WTC11 (cell line): ENCODE data around the gene LTA.
"Not testable (repeated sequence)": the region's sequence is repeated elsewhere in the genome, so short reads cannot be mapped to it uniquely, and the experiment has no call there.

Source experiments
- ELF4 ChIP-seq: sonication (generic); formaldehyde crosslinking; IDR thresholded peaks from 2 replicates; pipeline ENCODE4 v1.8.1; 2022; ENCODE audit warnings: low read depth, mild to moderate bottlenecking, moderate library complexity, missing genetic modification reagents
- ETV6 ChIP-seq: sonication (generic); formaldehyde crosslinking; IDR thresholded peaks from 2 replicates; pipeline ENCODE4 v1.8.1; 2022; ENCODE audit warnings: mild to moderate bottlenecking, missing genetic modification reagents
- NR2C2 ChIP-seq: sonication (generic); formaldehyde crosslinking; IDR thresholded peaks from 2 replicates; pipeline ENCODE4 v1.8.0; 2022; ENCODE audit warnings: mild to moderate bottlenecking, missing genetic modification reagents
- TF ChIP-seq, protein P1 (sequence below): sonication (generic); formaldehyde crosslinking; IDR thresholded peaks from 2 replicates; pipeline ENCODE4 v1.8.0; 2022; ENCODE audit warnings: mild to moderate bottlenecking, missing genetic modification reagents
- TF ChIP-seq, protein P2 (sequence below): fragments of 200-600 bp; IDR thresholded peaks from 2 replicates; pipeline ENCODE4 v1.8.0; 2022; ENCODE audit warnings: antibody characterized with exemption
- TF ChIP-seq, protein P3 (sequence below): sonication (generic); formaldehyde crosslinking; conservative IDR thresholded peaks from 2 replicates; pipeline ENCODE4 v1.8.1; 2022; ENCODE audit warnings: mild to moderate bottlenecking, missing genetic modification reagents

DNA sequence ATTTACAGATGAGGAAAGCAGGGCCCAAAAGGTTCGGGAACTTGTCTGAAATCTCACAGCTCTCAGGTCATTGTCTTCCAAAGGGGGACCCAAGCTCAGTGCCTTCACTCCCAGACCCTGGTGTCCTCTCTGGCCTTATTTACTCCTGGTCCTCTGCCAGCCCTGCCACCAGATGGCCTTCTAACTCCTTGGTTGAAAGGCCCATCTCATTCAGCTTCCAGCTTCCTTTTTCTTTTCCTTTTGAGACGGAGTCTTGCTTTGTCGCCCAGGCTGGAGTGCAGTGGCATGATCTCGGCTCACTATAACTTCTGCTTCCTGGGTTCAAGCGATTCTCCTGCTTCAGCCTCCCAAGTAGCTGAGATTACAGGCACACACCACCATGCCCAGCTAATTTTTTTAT lies 20.7 kb upstream of the LTA start:
- TF ChIP-seq, protein P1, sequence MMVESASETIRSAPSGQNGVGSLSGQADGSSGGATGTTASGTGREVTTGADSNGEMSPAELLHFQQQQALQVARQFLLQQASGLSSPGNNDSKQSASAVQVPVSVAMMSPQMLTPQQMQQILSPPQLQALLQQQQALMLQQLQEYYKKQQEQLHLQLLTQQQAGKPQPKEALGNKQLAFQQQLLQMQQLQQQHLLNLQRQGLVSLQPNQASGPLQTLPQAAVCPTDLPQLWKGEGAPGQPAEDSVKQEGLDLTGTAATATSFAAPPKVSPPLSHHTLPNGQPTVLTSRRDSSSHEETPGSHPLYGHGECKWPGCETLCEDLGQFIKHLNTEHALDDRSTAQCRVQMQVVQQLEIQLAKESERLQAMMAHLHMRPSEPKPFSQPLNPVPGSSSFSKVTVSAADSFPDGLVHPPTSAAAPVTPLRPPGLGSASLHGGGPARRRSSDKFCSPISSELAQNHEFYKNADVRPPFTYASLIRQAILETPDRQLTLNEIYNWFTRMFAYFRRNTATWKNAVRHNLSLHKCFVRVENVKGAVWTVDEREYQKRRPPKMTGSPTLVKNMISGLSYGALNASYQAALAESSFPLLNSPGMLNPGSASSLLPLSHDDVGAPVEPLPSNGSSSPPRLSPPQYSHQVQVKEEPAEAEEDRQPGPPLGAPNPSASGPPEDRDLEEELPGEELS = not testable (repeated sequence)
- not testable (repeated sequence) for TF ChIP-seq ETV6 (CRISPR knock-in tag); ELF4 (CRISPR knock-in tag); NR2C2
- TF ChIP-seq, protein P2, sequence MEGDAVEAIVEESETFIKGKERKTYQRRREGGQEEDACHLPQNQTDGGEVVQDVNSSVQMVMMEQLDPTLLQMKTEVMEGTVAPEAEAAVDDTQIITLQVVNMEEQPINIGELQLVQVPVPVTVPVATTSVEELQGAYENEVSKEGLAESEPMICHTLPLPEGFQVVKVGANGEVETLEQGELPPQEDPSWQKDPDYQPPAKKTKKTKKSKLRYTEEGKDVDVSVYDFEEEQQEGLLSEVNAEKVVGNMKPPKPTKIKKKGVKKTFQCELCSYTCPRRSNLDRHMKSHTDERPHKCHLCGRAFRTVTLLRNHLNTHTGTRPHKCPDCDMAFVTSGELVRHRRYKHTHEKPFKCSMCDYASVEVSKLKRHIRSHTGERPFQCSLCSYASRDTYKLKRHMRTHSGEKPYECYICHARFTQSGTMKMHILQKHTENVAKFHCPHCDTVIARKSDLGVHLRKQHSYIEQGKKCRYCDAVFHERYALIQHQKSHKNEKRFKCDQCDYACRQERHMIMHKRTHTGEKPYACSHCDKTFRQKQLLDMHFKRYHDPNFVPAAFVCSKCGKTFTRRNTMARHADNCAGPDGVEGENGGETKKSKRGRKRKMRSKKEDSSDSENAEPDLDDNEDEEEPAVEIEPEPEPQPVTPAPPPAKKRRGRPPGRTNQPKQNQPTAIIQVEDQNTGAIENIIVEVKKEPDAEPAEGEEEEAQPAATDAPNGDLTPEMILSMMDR = 0 out of 2 replicates have a peak, but pooled peaks have one; percentile 24
- TF ChIP-seq, protein P3, sequence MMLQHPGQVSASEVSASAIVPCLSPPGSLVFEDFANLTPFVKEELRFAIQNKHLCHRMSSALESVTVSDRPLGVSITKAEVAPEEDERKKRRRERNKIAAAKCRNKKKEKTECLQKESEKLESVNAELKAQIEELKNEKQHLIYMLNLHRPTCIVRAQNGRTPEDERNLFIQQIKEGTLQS = not testable (repeated sequence)
